Stimulated activated CD8-positive, alpha-beta memory T cell treated with anti-CD3 and anti-CD28 coated beads, Interleukin-15, amount 100 ng/mL, for 24 hours (primary cell): ENCODE results near the gene SLC10A7.
A peak's percentile ranks its signal among the peaks of the same experiment; 100 is the strongest.

Experiments used
- DNase-seq: peaks from one replicate; pipeline ENCODE4 v3.0.0-alpha.2; 2020; ENCODE audit warnings: low read depth

SLC10A7 gene

DNA sequence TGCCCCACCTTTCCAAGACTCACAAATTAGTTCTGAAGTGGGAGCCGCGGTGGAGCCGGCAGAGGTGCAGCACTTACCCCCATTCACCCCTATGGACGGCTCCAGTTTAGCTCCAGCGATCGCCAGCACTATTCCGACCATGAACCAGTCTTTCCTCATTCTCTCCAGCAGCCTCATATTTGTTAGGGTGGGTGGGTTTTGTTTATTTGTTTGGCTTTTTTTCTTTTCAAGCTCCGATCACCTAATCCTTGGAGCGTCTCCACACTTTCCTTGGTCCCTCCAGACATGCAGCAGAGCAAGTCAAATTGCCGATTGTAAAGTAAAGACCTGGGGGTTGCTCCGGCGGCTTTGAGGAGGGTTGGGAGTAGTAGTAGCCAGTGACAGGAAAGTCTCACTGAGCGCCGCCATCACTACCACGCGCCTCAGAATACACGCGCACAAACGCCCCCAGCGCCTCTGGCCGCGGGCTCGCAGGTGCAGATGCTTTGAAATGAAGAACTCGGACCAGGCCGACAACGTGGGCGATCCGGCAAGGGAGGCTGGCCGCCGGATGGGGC, at the start of gene SLC10A7:
Gene SLC10A7, minus strand, starts transcription at position 400 of the 557 bp plus-strand sequence. Its CDS starts 223 bp downstream, at position 177.
- DNase-seq: peak; percentile 46

DNA sequence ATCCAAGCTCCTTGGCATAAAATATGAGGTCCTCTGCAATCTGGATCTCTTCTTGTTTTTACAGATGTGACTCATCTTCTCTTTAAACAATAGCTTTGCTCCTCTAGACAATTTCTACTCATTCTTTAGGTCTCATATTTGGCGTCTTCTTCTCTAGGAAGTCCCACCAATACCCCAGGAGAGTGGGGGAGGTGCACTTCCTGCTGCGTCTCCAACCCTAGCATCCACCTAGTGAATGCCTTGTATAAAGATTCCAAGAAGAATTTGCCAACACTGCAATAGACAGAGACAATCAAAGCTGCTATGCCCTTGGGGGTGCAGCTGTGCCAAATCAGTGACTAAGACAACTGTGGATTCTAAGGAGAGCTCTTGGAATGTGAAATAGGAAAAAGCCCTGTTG, 45.7 kb upstream of the SLC10A7 start:
- no peak for DNase-seq

GRCh38 chr4:146564492-146564891, 42.8 kb upstream of the SLC10A7 start:
- no peak for DNase-seq

DNA sequence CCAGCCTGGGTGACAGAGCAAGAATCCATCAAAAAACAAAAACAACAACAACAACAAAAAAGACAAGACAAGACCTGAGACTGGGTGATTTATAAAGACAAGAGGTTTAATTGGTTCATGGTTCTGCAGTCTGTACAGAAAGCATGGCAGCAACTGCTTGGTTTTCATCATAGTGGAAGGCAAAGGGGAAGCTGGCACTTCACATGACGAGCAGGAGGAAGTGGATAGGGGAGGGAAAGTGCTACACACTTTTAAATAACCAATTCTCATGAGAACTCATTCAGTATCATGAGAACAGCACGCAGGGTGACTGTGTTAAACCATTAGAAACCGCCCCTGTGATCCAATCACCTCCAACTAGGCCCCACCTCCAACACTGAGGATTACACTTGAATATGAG, 28.4 kb upstream of the SLC10A7 start:
- no peak for DNase-seq

- DNase-seq: no peak
Observed at GRCh38 chr4:146548443-146548842, 26.7 kb upstream of the SLC10A7 start.

DNA sequence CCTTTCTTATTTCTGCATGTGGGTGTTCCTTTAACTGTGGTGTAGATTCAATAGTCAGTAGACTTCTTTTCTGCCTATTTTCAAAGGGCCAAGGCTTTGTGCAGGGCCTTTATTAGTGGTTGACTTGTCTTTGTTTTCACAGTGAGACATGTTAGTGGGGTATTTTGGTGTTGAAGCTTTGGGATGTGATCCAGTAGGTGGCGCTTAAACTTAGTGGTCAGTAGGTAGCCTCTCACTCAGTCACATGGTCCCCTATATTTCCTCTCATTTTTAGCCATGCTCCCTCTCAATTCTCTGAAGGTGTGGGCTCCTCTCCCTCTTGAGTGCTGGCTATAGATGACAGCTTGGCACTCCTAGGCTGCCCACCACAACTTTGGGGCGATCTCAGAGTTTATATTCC, 23.4 kb upstream of the SLC10A7 start:
- no peak for DNase-seq

GRCh38 chr4:146534178-146534577, 12.4 kb upstream of the SLC10A7 start:
- DNase-seq: no peak

DNA sequence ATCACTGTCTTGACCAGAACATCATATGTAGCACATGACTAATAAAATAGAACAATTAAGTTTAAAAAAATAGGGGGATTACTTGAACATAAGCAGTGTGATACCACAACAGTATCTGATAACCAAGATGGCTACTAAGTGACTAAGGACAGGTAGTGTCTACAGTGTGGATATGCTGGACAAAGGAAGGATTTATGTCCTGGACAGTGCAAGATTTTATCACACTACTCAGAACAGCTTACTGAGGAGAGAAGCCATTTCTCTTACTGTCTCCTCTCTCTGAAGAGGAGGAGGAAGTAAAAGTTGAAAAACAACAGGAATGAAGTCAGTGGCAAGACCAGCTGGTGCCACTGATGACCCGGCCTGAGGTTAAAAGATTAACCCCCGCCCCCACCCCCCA, 4.0 kb upstream of the SLC10A7 start:
- DNase-seq: no peak

GRCh38 chr4:146524663-146525062, 2.9 kb upstream of the SLC10A7 start:
- no peak for DNase-seq

DNA sequence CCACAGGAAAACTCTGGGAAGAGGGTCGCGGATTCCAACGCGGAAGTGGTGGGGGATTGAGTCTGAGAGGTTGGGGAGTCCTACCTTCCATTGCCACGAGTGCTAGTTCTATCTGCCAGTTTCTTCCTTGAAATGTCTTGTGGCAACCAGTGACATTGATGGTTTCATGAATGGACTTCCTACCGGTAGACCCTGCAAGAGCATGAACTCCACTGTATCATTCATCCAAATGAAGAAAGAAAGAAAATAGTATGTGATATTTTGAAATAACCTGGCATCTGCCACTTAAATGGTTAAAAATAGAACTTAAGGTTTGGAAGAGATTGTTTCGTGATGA, 1.1 kb upstream of the SLC10A7 start:
- DNase-seq: no peak

DNA sequence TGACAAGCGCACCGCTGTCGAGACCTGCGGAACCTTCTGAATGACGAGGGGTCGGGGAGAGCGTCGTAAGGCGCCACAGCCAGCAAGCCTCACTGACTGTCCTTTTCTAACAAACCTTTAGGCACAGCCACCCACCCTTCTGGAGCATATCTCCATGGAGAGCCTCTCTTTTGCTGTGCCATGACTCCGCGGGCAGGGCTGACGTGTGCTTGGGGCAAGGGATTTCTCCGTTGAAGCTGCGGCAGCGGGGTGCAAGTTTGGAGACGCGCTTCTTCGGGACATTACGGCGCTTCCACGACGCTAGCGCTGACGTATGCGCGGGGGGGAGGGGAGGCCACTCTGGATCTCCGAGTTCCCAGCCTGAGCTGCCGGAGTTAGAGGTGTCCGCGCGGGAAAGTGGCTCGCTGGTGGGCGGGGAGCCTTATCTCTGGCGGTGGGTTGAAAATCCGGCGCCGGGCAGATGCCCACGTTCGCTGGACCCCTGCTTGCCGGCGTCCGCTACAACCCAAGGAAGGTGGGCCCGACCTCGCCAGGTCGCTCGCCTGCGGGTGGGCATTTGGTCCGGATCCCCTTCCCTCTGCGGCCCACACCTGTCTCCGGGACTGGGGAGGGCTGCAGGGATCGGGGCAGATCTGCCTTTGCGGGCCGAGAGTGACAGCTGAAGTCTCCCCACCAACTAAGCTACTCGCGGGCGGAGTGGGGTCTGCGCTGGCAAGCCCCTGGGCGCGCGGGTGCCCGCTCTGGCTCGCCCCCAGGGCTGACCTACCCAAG, 543 bp upstream of the SLC10A7 start:
- DNase-seq: peak; percentile 76

- DNase-seq: no peak
Observed at GRCh38 chr4:146520896-146521540, 722 bp downstream of the SLC10A7 start.

DNA sequence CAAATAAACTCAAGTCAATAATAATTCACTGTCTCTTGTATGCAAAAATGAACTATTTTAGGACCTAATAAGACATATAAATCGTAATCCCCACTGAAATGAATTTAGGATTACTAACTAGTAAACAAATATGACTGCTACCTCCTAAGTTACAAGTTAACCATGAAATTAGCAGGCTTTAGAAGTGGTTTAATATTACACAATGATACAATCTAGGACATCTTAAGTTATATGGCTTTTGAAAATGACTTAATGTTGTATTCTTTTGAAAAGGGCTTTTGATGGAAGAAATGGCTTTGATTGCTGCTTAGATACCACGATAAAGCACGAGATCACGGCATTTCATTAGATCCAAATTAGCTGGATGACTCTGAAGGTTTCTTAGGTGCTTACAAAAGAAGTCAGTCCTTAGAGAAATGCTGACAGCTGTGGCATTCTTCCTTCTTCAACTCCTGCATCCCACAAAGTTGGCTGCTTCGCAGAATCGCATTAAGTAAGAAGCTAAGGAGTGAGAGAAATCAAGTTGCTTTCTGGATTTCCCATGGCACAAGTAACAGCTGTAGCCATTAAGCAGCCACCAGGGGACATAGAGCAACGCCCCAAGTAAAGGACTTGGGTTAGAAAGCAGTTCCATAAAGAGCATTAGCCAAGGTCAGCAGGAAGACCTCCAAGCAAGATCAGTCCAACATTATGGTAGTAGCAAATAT, 6.9 kb downstream of the SLC10A7 start:
- no peak for DNase-seq

DNA sequence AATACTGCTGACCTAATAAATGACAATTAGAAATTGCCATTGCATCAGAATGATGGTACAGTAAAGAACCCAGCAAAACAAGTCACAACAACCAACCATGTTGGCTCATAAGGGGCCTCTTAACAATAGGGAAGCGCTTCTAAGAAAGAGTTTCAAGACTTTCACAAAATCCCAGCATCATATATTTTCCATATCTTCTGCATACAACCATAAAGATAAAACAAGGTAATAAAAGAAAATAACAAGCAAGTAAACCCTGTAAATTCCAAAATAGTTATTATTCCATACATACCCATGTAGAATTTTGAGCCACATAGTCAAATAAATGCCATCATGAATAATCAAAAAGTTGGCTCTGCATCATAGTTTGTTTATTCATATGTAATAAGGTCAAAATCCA, 8.2 kb downstream of the SLC10A7 start:
- no peak for DNase-seq

DNA sequence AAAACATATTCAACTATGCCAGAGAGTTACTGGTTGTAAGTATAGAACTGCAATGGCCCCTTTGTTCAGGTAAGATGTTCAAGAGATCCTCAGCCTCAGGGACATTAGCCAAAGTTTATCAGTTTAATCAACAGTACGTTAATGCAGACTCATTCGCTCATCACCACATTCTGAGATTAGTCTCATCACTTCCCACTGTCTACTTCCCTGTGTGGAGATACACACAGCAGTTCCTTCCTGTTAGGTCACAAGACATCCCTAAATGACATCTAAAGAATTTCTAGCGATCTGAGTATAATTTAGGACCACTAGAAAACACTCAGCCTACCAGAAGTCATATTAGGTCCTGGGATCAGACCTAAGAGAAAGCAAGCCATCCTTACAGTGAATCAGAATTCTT, 10.4 kb downstream of the SLC10A7 start:
- no peak for DNase-seq

DNA sequence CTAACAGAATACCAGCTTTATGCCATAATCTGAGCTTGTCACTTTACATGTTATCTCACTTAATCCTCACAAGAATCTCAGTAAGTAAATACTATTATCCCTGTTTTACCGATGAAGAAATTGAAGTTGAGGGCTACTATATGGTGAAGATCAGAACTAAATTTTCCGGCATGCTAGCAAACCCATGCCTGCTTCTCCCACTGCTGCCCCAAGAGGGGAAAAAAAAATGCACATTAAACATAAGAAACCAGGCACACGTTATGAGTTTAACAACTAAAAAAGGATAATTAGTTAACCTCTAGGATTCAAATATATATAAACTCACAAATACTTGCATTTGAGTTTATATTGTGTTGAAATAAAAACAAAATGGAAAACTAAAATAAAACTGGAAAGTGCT, 10.8 kb downstream of the SLC10A7 start:
- DNase-seq: no peak

DNA sequence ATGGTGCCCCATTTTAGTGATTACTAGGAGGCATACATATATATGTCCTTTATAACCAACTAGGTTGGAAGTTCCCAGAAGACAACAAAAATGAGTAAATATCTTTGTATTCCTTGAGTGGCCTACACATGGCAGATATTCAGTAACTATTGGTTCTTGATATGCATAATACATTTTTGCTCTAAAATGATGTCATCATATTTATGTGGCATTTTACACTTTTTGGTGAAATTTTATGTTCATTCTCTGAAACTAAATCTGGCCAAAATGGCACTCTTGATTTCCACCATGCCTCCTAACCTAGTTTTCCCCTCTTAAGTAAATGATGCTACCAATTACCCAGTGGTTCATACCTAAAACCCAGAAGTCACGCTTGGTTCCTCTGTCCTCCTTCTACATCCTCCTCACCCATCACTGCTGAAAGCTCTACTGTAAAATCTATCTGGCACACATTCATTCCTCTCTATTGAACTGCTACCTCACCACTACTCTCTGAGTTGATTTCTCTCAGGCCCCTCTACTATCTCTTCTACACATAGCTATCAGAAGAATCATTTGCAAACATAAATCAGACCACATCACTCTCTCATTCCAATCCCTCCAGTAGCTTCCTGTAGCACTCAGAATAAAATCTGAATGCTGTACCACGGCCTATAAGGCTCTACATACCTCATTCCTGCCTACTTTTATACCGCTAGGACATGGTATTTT, 13.4 kb downstream of the SLC10A7 start:
- no peak for DNase-seq

- DNase-seq: no peak
Observed at GRCh38 chr4:146507632-146508031, 14.1 kb downstream of the SLC10A7 start.

DNA sequence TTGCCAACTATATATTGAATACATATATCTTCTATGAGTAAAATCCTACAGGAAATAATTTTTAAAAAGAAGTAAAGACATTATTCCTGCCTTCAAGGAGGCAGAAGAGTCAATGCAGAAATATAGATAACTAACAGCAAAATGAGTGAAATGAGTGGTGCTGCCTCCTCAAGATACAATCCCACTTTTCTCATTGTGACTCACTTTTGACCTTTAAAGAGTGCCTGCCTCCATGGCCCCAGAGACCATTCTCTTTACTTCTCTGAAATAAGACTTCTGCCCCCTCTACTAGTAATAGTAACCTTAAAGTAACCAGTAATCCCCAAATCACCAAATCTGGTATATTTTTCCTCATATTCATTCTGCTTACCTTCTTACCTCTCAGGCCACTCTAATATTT, 15.5 kb downstream of the SLC10A7 start:
- no peak for DNase-seq

DNA sequence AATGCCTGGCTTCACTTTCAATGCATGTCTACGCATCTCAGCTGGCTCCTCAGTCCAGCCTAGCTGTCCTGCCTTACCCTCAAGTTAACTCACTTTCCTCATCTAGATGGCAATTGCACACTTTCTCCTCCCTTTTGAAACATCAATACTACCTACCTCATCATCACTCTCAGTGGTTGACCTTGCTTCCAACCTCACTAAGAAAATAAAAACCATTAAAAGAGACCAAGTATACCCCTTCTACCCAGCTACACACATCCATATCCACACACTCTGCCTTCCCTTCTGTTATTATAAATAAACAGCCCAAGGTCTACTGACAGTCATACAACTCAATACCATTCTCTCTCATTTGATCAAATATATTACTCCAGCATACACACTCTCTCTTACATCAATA, 21.5 kb downstream of the SLC10A7 start:
- DNase-seq: no peak

- no peak for DNase-seq
Observed at GRCh38 chr4:146498291-146498690, 23.4 kb downstream of the SLC10A7 start.

DNA sequence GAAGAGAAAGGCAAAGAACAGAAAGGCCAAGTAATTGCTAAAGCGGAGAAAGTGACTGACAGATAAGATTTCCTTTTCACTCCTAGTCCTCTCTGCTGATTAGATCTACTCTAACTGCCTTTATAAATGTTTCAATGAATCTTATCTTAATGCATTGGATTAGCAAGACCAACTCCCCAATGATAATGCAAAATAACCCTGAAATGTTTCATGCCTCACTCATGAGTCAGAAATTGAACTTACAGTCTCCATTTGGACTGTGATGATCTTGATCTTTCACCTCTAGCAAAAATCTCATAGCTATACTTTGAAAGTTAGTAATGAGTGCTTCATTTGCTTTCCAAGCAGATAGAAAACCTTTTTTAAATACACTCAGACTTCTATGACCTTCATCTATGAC, 26.5 kb downstream of the SLC10A7 start:
- DNase-seq: no peak
